GOT3 (cell line): Measurements from ENCODE around the gene RAI1.

ENCODE experiments used
- DNase-seq: peaks from one replicate; lab custom pipeline; 2025; ENCODE audit warnings: mixed read lengths; lab: John Stamatoyannopoulos, UW

The RAI1 gene

DNA sequence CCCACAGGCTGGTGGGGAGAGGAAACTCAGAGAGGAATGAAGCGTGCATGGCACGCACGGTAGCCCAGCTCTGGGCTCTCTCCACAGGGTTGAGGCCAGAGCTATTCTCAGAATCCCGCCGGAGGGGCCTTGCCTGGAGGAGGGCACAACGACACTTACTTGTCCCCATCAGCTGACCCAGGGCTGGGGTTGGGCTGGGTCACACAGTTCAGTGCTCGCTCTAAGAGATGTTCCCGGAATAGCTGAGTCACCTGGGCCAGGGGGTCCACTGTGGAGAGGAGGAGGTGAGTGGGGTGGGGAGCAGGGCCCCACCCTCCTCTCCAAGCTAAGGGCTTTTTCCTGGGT lies 133.8 kb downstream of the RAI1 start:
- DNase-seq = no peak

DNA sequence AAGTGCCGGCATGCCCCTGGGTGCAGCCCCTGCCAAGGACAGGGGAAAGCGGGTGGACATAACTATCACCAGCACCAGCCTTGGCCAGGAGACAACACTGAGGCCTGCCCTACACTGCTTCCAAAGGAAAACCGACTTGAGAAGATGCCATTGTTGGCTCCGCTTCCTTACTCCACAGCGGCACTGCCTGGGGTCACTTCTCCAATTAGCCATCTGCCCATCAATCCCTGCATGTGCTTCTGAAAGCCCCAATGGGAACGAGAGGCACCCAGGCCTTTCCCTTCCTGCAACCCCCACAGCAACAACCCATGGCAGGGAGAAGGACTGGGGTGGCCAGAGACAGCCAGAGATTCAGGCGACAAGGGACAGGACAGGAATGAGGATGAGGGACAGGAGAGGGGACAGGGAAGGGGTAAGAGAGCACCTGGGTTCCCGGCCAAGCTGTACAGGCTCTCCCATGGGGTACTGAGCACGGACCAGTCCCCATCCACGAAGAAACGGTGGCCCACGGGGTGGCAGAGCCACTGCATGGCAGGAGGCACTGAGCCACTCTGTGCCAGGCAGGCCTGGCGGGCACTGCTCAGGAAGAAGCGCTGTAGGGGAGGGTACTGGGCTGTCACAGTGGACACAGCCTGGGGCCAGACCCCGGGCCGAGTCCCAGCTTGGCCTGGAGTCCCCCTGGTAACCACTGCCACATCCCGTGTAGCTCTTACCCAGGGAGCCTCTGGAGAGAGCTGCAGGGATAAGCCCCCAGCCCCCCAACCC lies 134.4 kb downstream of the RAI1 start:
- DNase-seq = no peak

DNA sequence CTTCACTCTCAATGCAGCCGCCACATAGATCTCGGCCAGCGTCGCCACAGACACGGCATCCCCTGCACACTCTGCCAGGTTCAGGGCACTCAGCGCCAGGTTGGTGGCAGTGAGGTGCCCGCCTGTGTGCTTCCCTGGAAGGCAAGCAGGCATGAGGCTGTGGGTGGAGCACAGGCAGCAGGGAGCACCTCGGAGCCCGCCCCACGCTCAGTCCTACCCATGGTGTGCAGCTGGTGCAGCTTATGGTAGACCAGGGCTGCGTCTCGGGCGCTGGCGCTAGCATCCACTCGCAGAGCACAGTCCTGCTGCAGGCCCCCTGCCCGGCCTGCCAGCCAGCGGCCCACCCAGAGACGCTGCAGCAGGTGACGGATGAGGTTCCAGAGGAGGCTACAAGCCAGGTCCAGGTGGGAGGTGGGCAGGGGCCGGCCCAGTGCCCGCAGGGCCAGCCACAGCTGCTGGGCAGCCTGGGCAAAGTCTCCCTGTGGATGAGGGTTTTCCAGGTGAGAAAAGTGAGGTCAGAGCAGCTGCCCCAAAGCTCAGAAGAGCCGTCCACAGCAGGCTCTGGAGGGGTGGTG lies 135.1 kb downstream of the RAI1 start:
- DNase-seq = no peak

DNA sequence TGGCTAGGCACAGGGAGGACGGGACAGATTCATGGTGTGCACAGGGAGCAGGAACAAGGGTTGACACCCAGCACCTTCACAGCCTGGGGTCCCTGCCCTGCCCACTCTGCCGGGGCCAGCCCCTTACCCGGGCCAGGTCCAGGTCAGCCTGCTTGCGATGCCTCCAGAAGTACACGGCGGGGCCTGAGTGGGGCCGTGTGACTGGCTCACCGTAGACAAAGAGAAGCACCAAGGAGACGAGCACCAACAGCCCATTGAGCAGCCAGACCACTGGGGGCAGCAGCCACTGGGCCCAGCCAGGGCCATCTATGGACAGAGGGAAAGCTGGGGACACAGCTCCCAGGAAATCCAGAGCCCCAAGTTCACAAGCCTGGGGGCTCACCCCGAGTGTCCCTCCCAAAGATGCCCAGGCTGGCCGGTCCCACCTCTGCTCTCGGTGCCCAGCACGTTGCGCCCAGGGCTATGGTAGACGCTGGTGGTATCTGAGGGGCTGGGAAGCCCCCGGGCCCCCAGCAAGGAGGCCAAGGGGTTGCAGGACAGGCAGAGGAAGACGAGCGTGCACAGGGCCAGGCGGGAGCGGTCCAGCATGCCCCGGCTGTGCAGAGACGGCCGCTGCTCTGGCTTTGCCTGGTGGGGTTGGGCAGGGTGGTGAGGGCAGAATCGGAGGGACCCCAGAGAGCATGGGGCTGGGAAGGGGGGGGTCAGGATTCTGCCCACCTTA lies 135.7 kb downstream of the RAI1 start:
- no peak for DNase-seq

DNA sequence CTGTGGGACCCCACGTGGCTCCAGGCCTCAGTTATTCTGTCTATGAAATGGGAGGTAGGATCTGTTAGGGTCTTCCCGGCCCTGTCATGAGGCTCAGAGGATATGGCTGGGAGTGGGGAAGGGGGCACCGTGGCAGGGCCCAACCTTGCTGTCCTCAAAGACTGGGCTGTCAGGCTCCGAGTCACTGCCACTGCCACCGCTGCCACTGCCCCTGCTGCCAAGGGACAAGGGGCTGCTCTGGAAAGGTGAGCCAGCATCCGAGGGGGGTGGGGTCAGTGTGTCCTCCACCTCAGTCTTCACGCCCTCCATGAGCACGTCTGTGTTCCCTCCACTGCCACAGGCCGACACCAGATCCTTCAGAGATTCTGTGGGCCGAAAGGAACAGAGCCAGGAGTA lies 136.3 kb downstream of the RAI1 start:
- no peak for DNase-seq

DNA sequence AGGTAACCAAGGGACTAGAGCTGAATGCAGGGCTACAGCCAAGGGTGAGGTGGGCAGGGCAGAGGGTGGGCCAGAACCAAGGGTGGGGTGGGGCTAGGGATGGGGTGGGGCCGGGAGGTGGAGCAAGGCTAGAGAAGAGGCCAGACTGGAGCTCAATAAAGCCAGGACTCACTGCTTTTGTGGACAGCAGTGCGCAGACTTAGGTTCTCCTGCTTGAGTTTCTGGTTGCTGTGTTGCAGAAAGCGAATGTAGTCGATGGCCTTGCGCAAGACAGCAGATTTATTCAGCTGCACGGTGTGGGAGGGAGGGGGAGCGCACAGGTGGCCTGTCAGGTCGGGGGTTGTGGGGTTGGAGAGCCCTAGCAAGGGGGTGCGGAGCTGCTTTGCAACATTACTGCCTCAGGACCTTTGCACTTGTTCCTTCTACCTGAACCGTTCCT lies 136.8 kb downstream of the RAI1 start:
- DNase-seq = no peak

DNA sequence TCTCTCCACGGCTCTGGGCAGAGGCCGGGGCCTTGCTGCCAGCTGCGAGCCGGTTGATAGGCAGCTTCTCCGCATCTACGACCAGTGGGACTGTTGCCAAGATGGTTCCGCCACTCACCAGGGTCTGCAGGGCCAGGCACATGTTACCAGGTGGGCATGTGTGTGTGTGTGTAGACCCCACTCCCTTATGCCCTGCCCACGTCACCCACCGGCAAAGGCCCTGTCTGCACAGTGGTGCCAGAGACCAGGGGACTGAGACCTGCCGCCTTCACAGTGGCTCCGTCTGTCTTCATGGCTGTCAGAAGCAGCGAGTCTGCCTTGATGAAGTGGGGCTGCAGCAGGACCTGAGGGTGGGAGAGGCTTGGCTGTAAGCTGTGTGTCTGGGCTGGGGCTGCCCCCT lies 137.9 kb downstream of the RAI1 start:
- DNase-seq = no peak

DNA sequence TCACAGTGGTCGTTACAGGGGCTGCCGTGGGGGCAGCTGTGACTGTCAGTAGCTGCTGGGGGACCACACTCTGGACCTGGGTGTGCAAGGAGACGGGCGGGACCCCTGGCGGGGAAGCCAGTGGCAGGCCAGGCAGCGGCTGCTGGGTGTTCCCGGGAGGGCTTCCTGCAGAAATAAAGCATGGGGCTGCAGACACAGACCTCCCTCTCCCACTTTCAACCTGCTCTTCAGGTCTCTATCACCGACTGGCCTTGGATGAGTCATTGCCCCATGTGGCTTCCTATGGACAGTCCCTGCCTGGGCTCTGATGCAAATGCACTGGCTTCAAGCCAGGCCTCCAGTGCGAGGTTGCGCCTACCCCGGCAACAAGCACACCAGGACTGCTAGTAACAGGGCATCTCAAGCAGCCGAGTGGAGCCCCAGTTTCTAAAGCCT lies 138.3 kb downstream of the RAI1 start:
- DNase-seq = no peak

DNA sequence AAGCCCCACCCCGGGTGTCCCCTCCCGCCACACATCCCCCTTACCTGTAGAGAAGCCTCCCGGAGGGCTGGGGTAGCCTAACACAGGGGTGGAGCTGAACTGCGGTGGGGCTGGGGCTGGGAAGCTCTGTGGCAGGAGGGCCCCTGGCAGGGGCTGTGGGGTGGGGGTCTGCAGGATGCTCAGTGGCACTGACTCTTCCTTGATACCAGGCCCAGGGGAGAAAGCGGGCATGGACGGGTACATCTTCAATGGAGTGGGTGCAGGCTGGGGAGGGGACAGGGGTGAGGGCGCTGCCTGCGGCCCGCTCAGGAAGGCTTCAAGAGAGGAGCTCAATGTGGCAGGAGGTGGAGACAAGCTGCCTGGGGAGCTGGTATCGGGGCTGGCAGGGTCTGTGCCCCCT lies 138.8 kb downstream of the RAI1 start:
- no peak for DNase-seq

DNA sequence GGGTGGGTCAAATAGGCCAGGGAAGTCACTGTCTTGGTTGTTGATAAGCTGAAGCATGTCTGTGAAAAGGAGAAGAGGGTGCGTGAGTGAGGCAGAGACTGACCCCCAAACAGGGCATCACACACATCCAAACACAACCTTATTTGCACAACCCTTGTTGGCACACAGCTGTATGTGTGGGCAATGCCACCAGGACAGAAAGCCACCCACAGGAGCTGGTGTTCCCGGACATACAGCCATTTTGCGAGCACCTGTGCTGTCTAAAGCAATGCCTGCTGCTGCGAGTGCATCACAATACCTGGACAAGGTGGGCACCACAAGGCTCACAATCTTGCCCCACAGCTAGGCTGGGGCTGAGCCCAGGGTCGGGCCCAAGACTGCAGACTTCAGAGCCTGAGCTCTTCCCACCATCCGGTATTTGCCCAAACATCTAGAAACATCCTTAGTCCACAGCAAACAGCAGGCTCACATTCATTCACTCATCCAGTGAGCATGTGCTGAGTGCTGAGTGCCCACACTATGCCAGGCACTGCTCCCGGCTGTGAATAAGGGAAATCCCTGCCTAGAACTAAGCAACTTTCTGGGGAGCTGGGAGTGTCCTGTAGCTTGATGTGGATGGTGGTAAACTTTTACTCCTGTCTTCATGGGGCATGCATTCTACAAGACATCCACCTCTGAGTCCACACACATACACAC lies 139.4 kb downstream of the RAI1 start:
- DNase-seq = no peak

DNA sequence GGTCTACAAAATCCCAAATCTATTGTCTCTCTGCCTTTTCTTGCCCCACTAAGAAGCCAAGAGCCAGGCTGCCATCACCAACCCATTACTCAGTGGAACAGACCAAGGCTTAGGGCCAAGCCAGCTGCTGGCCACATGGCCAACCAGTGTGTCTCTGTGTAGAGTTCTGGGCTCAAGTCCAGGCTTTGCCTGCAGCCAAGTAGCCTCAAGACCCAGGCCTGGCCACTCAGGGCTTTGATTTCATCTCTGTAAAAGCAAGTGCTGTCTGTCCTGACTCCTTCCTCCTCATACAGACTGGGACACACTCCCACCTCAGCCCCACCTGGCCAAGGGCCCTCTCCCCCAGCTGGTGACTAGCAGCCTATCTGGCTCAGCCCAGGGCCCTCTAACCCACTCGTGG lies 140.9 kb downstream of the RAI1 start:
- no peak for DNase-seq

DNA sequence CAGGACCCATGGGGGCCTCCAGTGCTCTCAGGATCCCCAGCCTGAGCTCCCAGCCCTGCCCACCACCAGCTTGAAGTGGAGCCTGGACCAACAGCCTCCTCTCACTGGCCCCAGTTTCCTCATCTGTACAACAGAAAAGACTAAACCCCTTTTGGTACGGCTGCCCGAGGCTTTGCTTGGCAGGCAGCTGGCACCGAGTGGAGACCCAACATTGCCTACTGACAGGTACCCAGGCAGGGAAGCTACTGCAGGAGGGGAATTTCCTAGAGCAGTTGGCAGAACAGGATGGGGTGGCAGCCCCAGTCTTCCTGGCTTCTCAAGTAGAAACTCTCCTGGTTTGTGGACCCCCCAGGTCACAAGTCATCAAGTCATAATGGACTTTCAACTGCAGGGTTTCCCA lies 141.4 kb downstream of the RAI1 start:
- DNase-seq = no peak

DNA sequence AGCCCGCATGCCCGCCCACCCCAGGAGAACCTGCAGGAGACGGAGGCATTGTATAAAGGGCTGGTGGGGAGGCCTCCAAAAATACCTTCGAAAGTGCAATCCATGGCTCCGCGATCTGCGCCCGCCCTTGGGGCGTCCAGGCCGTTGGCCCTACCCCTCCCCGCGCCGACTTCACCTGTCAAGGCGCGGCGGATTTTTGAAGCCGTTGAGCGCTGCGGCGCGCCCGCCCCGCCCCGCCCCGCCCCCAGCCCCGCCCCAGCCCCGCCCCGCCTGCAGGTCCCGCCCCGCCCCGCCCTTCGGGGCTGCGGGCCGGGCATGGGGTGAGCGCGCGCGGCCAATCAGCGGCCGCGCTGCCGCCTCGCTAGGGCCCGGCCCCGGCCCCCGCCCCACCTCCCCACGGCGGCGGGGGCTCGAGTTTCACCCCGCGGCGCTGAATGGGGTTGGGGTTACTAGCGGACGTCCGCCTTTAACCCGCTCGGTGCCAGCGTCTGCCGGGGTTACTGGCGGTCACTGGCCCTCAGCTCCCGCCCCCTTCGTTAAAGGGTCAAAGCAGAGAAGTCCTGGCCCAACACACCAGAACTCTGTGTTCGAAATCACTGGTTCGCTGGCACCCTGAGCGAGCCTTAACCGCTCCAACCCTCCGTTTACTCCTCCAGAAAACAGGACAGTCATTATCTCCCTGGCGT lies 142.3 kb downstream of the RAI1 start:
- peak; percentile 41 for DNase-seq

DNA sequence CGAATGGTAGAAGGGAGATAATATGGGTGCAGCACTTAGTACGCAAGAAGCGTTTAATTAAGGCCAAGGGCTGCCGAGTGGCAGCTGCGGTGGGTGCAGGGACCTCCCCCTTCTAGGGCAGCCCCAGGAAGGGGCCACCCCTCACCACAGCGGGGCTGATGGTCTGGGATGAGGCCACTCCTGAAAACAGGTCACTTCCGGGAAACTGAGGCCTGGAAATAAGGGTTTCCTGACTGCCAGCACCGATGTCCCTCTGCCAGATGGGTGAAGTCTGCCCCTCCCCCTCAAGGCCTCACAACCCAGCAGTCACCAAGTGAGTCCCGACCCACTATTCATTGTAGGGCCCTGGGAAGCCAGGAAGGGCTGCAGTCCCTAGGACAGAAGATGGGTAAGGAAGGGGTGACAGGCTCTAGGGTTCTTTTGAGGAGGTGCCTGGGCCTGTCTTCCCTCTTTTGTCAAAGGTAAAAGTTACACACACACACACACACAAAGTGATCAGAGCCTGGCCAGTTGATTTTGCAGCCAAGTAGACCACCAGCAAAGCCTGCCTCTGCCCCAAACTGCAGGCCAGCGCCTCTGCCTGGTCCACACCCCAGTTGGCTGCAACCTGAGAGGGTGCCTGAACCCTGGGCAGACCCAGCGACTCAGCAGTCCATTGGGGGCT lies 143.0 kb downstream of the RAI1 start:
- no peak for DNase-seq

DNA sequence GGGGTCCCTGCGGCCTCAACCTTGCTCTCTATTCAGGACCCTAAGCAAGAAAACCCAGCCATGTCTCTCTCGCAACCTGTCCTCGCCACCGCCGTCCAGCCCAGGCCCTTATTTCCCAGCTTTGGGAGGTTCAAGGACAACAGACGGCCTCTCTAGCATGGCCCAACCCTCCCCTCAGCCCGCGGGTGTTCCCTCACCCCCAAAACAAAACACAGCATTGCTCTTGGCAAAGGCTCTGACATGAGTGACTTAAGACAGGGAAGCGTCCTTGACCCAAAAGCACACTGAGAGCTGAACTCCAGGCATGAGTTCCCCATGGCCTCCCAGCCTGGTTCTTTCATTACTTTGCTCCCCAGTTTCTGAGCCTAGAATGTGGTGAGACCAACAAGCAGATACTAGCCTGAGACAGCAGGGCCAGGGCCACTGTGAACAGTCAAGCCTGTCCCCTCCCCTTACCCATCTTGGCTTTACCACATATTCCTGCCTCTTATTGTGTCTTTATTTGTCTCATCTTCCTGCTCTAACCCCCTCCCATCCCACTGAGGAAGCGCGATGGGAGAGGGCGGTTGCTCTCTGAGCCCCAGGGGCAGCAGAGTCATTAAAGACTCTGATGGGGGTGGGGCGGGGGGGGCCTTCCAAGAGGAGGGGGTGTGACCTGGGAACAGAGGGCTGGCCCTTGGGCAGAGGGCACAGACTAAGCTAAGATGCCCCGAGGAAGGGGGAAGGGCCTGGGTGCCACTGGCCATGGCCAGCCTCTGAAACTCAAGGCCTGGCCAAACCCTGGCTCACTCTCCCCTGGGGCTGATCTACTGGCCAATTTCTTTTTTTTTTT lies 143.7 kb downstream of the RAI1 start:
- no peak for DNase-seq

DNA sequence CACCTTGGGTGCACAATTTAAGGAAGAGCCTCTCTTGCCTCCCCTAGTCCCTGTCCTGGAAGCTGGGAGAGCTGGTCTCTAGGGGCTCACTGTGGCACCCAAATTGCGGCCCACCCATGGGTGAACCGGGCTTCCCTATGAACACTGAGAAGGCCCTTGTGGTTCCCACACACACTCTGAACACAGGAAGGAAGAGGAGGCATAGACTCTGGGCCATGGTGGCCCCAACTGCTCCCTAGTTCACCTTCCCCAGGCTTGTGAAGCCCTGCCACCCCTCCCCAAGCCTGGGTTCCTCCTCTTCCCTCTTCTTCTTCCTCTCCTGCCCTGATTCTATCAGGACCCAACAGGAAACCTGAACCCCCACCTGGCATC lies 145.1 kb downstream of the RAI1 start:
- DNase-seq = no peak

DNA sequence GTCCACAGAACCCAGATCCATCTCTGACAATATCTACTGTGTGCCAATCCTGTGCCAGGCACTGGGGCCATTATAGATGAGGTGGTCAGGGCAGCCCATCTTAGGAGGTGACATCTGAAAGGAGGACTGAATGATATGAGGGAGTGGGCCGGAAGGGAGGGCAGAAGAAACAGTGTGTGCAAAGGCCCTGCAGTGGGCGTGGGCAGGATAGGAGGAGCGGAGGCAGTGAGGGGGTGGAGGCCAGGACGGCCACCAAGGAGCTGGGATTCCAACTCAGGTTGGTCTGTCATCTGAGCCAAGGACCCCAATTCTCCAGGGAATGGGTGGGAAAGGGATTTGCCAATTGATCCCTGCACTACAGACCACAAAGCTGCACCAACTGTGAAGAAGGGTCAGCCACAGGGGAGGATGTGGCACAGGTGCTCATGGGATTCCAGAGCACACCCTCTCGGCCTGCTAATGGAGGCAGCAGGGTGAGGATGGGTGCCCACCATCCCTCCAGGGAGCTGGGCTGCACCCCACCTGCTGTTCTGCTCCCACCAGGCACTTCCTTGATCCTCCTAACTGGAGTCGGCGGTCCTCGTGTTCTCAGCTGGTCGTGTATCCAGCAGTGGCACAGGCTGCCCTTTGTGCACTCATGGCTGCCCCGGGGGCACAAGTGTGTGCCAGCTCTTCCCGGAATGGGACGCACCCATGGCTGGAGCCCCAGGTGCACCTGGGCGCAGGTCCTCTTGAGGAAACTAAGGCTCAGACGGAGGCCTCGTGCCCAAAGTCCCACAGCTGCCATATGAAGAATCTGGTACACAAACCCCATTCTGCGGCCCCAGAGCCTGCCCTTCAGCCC lies 145.9 kb downstream of the RAI1 start:
- DNase-seq = no peak

DNA sequence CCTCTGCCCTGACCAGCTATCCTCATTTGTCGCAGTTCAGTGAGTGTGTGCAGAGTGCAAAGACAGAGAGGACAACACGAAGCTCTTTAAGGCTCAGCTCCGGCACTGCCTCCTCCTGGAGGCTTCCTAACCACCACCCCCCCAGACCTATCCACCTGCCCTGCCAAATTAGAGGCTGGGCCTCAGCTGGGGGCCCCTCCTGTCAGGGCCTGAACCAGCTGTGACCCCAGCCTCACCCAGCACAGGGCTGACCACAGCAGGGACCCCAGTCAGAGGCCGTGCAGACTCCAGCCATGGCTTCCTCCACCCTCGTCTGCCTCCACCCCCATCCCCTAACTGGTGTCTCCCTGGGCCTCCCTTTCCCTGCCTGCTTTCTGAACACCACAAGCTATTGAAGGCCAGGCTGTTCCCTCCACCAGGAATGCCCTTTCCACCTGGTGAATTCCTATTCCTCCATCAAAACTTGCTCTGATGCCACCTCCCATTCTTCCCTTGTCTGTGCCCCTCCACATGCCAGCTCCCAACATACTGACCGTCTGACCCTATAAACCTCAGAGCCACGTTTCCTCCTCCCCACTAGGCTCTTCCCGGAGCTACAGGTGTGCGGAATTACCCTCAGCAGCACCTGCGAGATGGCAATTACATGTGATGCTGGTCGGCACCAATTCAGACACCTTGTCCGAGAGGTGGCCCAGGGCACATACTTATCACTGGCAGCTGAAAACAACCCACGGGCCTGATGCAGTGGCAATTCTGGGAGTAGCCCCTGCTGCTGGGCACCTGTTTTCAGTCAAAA lies 146.8 kb downstream of the RAI1 start:
- DNase-seq = no peak

DNA sequence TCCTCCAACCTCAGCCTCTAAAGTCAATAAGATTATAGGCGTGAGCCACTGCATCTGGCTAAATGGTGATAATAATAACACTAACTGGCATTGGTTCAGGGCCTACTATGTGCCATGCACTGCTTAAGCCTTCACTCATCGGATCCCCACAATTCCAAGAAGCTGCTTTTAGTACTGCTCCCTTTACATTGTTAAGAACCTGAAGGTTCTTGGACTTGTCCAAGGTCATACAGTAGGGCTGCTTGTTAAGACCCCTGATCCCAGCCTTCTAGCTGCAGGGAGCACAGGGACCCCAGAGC lies 149.0 kb downstream of the RAI1 start:
- no peak for DNase-seq
